ENCODE data around the gene GIMAP8.
"Not testable (repeated sequence)": the region's sequence is repeated elsewhere in the genome, so short reads cannot be mapped to it uniquely, and the experiment has no call there.

Gene GIMAP8

DNA sequence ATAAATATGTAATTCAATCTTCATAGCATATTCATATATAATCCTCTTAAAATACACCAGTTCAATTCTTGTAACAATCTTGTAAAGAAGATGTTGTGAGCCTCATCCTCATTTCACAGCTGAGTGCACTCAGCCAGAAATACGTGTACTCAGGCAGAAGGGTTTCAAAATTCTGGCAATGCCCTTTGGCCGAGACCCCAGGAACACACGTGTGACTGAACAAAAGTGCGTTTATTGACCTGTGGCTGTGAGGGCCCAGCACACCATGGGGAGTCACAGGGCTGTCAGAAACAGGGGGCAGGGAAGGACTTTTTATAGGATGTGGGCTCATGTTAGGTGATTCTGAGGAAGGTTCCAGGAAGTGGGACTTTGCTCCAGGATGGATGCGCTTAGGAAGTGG, 21.5 kb downstream of the GIMAP8 start:
- no peak for DNase-seq

DNA sequence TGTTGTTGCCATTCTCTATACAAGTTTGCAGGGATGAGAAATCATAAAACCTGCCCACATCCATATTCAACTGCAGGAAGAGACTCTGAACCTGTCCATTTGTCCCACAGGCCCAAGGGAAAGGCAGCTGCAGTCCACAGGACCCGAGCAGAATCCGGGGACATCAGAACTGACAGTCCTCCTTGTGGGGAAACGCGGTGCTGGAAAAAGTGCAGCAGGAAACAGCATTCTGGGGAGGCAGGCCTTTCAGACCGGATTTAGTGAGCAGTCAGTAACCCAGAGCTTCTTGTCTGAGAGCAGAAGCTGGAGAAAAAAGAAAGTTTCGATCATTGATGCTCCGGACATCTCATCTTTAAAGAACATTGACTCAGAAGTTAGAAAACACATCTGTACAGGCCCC, 23.5 kb downstream of the GIMAP8 start:
- DNase-seq = no peak

DNA sequence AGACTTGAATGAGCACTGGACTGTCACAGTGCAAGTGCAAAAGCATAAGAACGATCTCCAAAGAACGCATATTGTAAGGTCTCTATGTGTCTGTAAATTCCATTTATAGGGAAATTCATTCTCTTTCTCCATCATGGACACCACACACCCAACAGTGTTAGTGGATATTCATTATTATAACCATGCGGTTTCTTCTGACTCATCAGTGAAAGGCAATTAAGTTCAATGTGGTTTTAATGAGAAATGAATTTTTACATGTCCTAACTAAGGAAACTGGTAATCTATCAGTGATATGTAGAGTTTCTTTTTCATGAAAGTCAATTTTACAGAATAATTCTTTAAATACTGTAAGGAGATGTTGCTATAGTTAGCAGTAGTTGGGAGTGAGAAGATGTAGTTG, 25.9 kb downstream of the GIMAP8 start:
- no peak for DNase-seq

GRCh38 chr7:150476819-150477631, 26.6 kb downstream of the GIMAP8 start:
- DNase-seq = no peak

- peak; percentile 82 for DNase-seq
Measured at GRCh38 chr7:150479023-150479716, 28.7 kb downstream of the GIMAP8 start.

GRCh38 chr7:150481186-150481920, 30.9 kb downstream of the GIMAP8 start:
- DNase-seq = peak; percentile 73

DNA sequence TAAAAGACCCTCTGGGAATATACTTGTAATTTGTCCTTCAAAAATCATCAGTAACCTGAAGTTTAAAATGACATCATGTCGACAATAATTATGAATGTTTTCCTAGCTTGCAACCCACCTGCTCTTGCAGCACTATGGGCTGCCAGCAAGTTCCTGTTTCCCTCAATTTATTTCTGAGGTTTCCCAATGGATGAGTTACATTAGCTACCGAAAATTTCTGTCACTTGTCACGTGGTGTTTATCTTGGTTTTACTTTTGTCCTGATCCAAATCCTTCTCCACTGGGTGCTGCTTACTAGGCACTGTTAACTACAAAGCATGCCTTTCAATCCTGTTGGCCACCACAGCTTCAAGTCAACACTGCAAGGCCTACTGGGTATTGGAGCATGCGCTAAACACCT, 31.5 kb downstream of the GIMAP8 start:
- DNase-seq = no peak

- DNase-seq = not testable (repeated sequence)
Measured at GRCh38 chr7:150483514-150483913, 33.1 kb downstream of the GIMAP8 start.

DNA sequence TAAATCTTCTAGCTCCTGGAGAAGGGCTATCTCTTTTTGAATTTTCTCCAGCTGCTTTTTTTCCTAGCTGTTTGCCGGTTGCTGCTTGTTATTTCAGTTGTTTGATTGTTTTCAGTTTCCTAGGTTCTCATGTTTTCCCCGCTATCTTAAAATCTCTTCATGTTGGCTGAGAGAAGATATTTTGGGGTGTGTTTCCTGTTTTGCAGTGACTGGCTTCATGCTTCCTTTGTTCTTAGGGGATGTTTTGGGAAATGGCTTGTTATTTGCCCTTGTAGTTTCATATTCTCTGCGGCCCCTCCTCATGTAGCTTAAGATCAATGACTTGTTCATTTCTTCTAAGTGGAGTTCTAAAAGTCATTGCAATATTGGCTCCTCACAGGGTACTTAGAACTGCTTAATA, 33.6 kb downstream of the GIMAP8 start:
- peak; percentile 50 for DNase-seq

- DNase-seq = no peak
Measured at GRCh38 chr7:150487625-150488024, 37.2 kb downstream of the GIMAP8 start.

DNA sequence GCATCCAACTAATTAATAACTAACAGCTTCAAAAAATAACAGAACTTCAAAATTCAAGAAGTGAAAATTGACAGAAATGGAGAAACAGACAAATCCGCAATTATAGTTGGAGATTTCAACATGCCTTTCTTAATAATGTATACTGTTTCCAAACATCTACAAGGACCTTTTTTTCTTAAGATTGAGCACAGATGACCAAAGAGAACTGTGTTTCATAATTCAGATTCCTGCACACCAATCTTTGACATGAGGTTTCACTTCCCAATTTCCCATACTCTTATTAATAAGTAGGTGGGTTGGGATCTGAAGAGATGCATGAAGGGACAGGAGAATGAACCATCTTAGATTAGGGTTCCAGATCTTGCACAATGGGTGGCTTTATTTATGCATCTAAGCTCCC, 39.4 kb downstream of the GIMAP8 start:
- DNase-seq = no peak

GRCh38 chr7:150493442-150493841, 43.0 kb downstream of the GIMAP8 start:
- DNase-seq = not testable (repeated sequence)

DNA sequence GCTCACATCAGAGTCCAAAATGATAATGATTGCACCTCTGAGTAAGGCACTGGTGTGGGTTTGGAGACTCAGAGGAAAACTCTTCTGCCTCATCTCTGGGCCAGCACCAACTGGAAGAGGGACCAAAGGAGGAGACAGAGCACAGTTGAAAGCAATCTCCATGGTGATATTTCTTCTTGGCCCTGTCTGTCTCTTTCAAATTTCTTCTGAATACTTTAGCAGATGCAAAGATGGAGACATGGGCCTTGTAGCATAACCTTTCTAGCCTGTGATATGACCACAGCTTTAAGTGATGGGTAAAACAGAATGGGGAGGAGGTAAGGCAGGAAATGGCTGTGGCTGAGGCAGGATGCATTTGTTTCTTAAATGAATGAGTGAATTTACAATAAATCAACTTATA, 52.1 kb downstream of the GIMAP8 start:
- no peak for DNase-seq

DNA sequence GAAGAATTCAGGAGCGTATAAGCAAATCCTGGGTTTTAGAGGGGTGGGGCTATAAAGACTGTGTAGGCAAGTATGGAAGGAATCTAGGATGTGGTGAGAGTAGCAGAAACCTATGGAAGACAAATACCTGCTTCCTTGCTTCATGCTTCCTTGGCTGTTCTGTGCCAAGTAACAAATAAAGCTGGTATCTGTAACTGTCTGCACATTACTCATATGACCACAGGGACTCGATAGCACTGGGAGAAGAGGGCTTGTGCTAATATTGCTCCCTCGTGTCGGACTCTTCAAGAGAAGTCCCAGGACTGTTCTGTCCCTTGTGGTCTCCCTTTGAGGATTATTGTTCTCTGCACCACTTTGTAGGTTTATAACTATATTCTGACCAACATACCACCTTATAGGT, 52.7 kb downstream of the GIMAP8 start:
- DNase-seq = no peak

GRCh38 chr7:150503581-150503980, 53.2 kb downstream of the GIMAP8 start:
- no peak for DNase-seq

GRCh38 chr7:150507947-150508602, 57.6 kb downstream of the GIMAP8 start:
- DNase-seq = peak; percentile 61

GRCh38 chr7:150511048-150511447, 60.6 kb downstream of the GIMAP8 start:
- DNase-seq = no peak

DNA sequence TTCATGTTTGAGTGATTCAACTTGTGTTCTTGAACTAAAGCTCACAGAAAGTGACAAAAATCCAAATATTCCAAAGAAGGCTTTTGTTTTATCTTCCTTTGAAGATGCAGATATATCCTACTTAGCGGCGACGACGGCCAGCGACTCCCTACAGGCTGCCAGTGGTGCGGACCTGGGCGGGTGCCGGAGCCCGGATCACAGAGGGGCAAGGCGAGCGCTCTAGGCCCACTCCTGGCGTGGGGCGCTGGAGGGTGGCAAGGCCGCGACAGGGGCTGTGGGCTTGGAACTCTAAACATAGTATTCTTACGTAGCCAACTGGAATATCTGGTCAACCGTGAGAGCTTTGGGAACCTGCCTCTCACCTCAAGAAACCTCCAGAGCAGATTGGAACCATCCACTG, 63.3 kb downstream of the GIMAP8 start:
- no peak for DNase-seq

DNA sequence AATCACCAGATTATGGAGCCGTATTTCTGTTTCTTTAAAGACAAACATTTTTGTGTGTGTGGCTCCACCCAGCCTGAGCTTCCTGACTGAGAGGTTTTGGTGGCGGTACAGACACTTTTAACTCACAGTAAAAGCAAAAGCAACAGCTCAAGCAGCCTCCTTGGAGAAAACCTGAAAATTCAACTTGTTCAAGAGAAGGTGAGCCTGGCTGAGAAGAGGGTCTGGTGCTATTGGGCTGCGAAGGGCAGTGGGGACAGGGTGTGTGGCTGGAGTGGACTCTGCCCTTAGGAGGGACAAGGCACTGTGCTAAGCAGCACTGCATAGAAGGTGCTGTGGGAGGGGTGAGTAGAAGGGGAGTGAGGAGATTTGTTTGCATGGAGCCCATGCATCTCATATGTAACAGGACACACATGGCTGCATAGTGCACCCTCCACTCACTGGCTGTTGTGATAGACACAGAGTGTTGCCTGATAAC, 64.4 kb downstream of the GIMAP8 start, which contains the start of gene GIMAP7:
TSS of gene GIMAP7 (plus strand) at position 125 of the 475 bp plus-strand sequence. CDS start 5,103 bp downstream, outside the sequence.
- peak; percentile 68 for DNase-seq

- no peak for DNase-seq
Measured at GRCh38 chr7:150515248-150516147, 65.1 kb downstream of the GIMAP8 start.

- no peak for DNase-seq
Measured at GRCh38 chr7:150516956-150517745, 66.7 kb downstream of the GIMAP8 start.

Data from CD4-positive, alpha-beta T cell treated with Interleukin-15 for 1 hour (primary cell).